Dedifferentiated amniotic fluid mesenchymal stem cell (primary cell): ENCODE results near the gene OR4K13.

Experiments
- DNase-seq: peaks from one replicate; pipeline ENCODE4 v3.0.0-alpha.2; 2016; ENCODE audit errors: extremely low spot score

Gene OR4K13, protein sequence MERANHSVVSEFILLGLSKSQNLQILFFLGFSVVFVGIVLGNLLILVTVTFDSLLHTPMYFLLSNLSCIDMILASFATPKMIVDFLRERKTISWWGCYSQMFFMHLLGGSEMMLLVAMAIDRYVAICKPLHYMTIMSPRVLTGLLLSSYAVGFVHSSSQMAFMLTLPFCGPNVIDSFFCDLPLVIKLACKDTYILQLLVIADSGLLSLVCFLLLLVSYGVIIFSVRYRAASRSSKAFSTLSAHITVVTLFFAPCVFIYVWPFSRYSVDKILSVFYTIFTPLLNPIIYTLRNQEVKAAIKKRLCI

DNA sequence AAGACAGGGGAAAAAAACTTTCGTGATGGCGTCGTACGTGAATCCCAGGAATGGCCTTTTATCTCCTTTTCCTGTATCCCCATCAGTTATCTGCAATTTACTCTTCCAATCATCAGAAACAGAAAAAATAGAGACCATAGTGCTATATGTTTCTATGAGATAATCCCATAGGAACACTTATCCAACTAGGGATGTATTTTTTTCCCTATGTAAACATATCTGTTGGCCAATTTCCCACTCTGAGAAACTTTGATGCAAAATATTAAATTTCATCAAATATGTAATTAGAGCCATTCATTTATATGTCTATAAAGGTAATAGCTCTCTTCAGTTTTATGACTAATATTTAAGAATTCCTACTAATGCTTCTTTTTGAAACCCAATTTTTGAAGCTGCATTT, at the start of gene OR4K13:
TSS of gene OR4K13 (minus strand) at position 101 of the 400 bp plus-strand sequence. CDS start 1,280 bp downstream, outside the sequence.
- no peak for DNase-seq

GRCh38 chr14:20059745-20060144, 23.9 kb upstream of the OR4K13 start, which contains the start of gene OR4L1:
Gene OR4L1 (plus strand): TSS chr14:20060045. CDS start chr14:20060045, 0 bp downstream.
- DNase-seq = no peak

- no peak for DNase-seq
Measured at GRCh38 chr14:20048202-20048601, 12.4 kb upstream of the OR4K13 start.

DNA sequence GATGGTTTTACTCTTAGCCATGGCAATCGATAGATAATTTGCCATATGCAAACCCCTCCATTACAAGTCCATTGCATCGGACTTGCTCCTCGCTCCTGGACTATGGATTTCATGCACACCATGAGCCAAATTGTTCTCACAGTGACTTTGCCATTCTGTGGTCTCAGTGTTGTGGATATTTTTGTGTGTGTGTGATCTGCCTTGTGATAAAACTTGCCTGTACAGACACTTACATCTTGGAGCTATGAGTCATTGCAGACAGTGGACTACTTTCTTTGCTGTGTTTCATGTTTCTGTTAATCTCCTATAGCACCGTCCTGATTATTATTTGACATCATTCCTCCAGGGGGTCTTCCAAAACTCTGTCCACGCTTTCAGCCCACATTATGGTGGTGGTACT, 8.4 kb upstream of the OR4K13 start:
- no peak for DNase-seq

DNA sequence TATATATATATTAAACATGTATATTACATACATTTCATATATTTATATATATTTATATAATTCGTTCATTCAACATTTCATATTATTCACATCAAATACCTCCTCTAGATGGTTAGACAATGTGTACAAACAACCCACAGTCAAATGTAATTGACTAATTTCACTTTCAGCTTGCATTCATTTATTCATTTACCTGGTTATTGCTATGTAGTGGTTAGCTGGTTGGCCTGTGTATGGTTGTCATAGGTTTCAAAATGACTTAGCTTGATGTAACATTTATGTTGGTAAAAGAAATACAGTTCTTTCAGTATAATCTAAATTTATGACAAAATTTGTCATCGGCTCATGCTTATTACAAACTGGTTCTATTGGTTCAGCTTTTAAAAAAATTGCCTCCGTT, 389 bp downstream of the OR4K13 start:
- no peak for DNase-seq

- no peak for DNase-seq
Measured at GRCh38 chr14:20031058-20031457, 4.8 kb downstream of the OR4K13 start.

- no peak for DNase-seq
Measured at GRCh38 chr14:20019257-20019865, 16.5 kb downstream of the OR4K13 start, which contains the start of gene OR4K14. Gene OR4K14 (minus strand): TSS chr14:20019307. CDS start chr14:20015193, 4,114 bp downstream.

- no peak for DNase-seq
Measured at GRCh38 chr14:20008156-20008555, 27.7 kb downstream of the OR4K13 start.

- no peak for DNase-seq
Measured at GRCh38 chr14:20002319-20002718, 33.5 kb downstream of the OR4K13 start.

GRCh38 chr14:20001863-20002262, 34.0 kb downstream of the OR4K13 start, which contains the start of gene OR4Q2:
Gene OR4Q2 (plus strand): TSS chr14:20002163.
- DNase-seq = no peak

DNA sequence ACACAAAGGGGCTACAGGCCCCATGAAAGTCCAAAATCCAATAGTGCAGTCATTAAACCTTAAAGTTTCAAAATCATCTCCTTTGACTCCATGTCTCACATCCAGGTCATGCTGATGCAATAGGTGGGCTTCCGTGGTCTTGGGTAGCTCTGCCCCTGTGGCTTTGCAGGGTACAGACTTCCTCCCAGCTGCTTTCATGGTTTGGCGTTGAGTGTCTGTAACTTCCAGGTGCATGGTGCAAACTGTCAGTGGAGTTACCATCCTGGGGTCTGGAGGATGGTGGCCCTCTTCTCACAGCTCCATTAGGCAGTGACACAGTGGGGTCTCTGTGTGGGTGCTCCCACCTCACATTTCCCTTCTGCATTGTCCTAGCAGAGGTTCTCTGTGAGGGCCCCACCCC, 42.4 kb downstream of the OR4K13 start:
- DNase-seq = no peak
